Anterior cingulate cortex (tissue), 58 donors: ENCODE results near the gene LRRC26.

Experiments
- DNase-seq, 58 donors: peaks; one replicate each; lab custom pipeline; 2025; lab: John Stamatoyannopoulos, UW

The LRRC26 gene

GRCh38 chr9:137169896-137170358, at the start of gene LRRC26:
Gene LRRC26, minus strand, starts transcription at chr9:137170051. Its CDS starts 108 bp downstream, at chr9:137169943.
- DNase-seq, result no peak

GRCh38 chr9:137218754-137219271, 49.0 kb upstream of the LRRC26 start:
- DNase-seq, result no peak

GRCh38 chr9:137218212-137218753, 48.4 kb upstream of the LRRC26 start:
- no peak for DNase-seq

- peak in 11 of 58 donors; percentile 13 to 55 (median 28) for DNase-seq
These were observed 47.7 kb upstream of the LRRC26 start for GRCh38 chr9:137217276-137218211.

GRCh38 chr9:137216188-137216965, 46.5 kb upstream of the LRRC26 start:
- DNase-seq, result no peak

- no peak for DNase-seq
These were observed 45.5 kb upstream of the LRRC26 start for GRCh38 chr9:137215196-137215986.

GRCh38 chr9:137214620-137215019, 44.8 kb upstream of the LRRC26 start:
- no peak for DNase-seq

GRCh38 chr9:137213160-137214060, 43.6 kb upstream of the LRRC26 start:
- peak in 10 of 58 donors; percentile 31 to 65 (median 50) for DNase-seq

GRCh38 chr9:137212520-137212919, 42.7 kb upstream of the LRRC26 start:
- DNase-seq, result no peak

GRCh38 chr9:137211532-137211931, 41.7 kb upstream of the LRRC26 start:
- no peak for DNase-seq

- DNase-seq, result no peak
These were observed 36.8 kb upstream of the LRRC26 start for GRCh38 chr9:137206602-137207001.

GRCh38 chr9:137205126-137206069, 35.5 kb upstream of the LRRC26 start, which contains the start of the genes NDOR1 and TMEM203:
Gene NDOR1, plus strand, starts transcription at chr9:137205700. Its CDS starts 78 bp downstream, at chr9:137205778.
Gene TMEM203, minus strand, starts transcription at chr9:137205648. Its CDS starts 234 bp downstream, at chr9:137205414.
- DNase-seq, result peak in 57 of 58 donors; percentile 63 to 97 (median 86)

- no peak for DNase-seq
These were observed 34.9 kb upstream of the LRRC26 start for GRCh38 chr9:137204731-137205125.

GRCh38 chr9:137202966-137203365, 33.1 kb upstream of the LRRC26 start:
- no peak for DNase-seq

GRCh38 chr9:137201205-137201868, 31.5 kb upstream of the LRRC26 start:
- no peak for DNase-seq

- peak; percentile 70 to 99 (median 98) for DNase-seq
These were observed 30.7 kb upstream of the LRRC26 start, which contains the start of gene TPRN for GRCh38 chr9:137200311-137201204. Gene TPRN, minus strand, starts transcription at chr9:137200741. Its CDS starts 30 bp downstream, at chr9:137200711.
